Astrocyte (in vitro differentiated cells and primary cell): ENCODE measurements around the gene FILIP1L. TPM values are rescaled to one million over a fixed set of nuclear protein-coding genes. Genes with fewer than 3 reads are reported as not detected.

ENCODE experiments used
- DNase-seq: peaks from one replicate; pipeline ENCODE4 v3.0.0-alpha.2; 2010; ENCODE audit warnings: low read depth
- FAIRE-seq: peaks from 2 replicates; lab custom pipeline; 2011; peaks lifted over from hg19 to GRCh38; lab: Jason Lieb, UNC
- H2AFZ ChIP-seq: 2 replicates; pipeline ENCODE4 v1.6.0; 2012; ENCODE audit warnings: low read depth, low read length, inconsistent platforms
- H3K27ac ChIP-seq: 2 replicates; pipeline ENCODE4 v1.5.1; 2011; ENCODE audit warnings: low read depth, low read length, inconsistent platforms
- H3K27me3 ChIP-seq: 2 replicates; pipeline ENCODE4 v1.6.0; 2011; ENCODE audit warnings: low read length, inconsistent platforms; ENCODE audit not compliant: insufficient read depth
- H3K36me3 ChIP-seq: 2 replicates; pipeline ENCODE4 v1.5.1; 2011; ENCODE audit warnings: low read length, inconsistent platforms; ENCODE audit not compliant: insufficient read depth
- H3K4me1 ChIP-seq: 2 replicates; pipeline ENCODE4 v1.5.1; 2011; ENCODE audit warnings: low read length, inconsistent platforms; ENCODE audit not compliant: insufficient read depth
- H3K4me2 ChIP-seq: 2 replicates; pipeline ENCODE4 v1.6.0; 2012; ENCODE audit warnings: low read length, inconsistent platforms
- H3K4me3 ChIP-seq: 2 replicates; pipeline ENCODE4 v1.5.1; 2011; ENCODE audit warnings: low read depth, mild to moderate bottlenecking, low read length, inconsistent platforms; ENCODE audit not compliant: insufficient read depth
- H3K79me2 ChIP-seq: 2 replicates; pipeline ENCODE4 v1.6.0; 2012; ENCODE audit warnings: mild to moderate bottlenecking, low read length, inconsistent platforms; ENCODE audit not compliant: insufficient read depth
- H3K9ac ChIP-seq: 2 replicates; pipeline ENCODE4 v1.6.0; 2012; ENCODE audit warnings: mild to moderate bottlenecking, low read length, inconsistent platforms
- H3K9me3 ChIP-seq: 2 replicates; pipeline ENCODE4 v1.5.1; 2012; ENCODE audit warnings: low read depth, mild to moderate bottlenecking, low read length, inconsistent platforms; ENCODE audit not compliant: insufficient read depth
- H4K20me1 ChIP-seq: 2 replicates; pipeline ENCODE4 v1.6.0; 2012; ENCODE audit warnings: low read length, inconsistent platforms; ENCODE audit not compliant: insufficient read depth
- H3K27ac Mint-ChIP-seq: one replicate; pipeline ENCODE4 v1.8.0; 2021; ENCODE audit warnings: mild to moderate bottlenecking, mixed read lengths; ENCODE audit not compliant: unreplicated experiment
- H3K27me3 Mint-ChIP-seq: one replicate; pipeline ENCODE4 v1.8.0; 2021; ENCODE audit warnings: low read depth, mixed read lengths; ENCODE audit not compliant: unreplicated experiment
- H3K36me3 Mint-ChIP-seq: one replicate; pipeline ENCODE4 v1.8.0; 2021; ENCODE audit warnings: low read depth, mixed read lengths; ENCODE audit not compliant: unreplicated experiment
- H3K4me1 Mint-ChIP-seq: one replicate; pipeline ENCODE4 v1.8.0; 2021; ENCODE audit warnings: low read depth, mixed read lengths; ENCODE audit not compliant: unreplicated experiment
- H3K4me3 Mint-ChIP-seq: one replicate; pipeline ENCODE4 v1.8.0; 2021; ENCODE audit warnings: mild to moderate bottlenecking, moderate library complexity, mixed read lengths; ENCODE audit not compliant: unreplicated experiment
- H3K9me3 Mint-ChIP-seq: one replicate; pipeline ENCODE4 v1.8.0; 2021; ENCODE audit warnings: mild to moderate bottlenecking, mixed read lengths; ENCODE audit not compliant: unreplicated experiment
- EZH2 ChIP-seq: IDR thresholded peaks from 2 replicates; pipeline ENCODE4 v1.6.1; 2012; ENCODE audit warnings: mild to moderate bottlenecking, low read length, inconsistent platforms; ENCODE audit not compliant: insufficient read depth
- total RNA-seq: library from RNA; stranded (reverse); gene quantifications from 2 replicates; pipeline ENCODE4 v1.2.1, GENCODE V29; 2021
- TF ChIP-seq, protein P1 (sequence below): IDR thresholded peaks from 2 replicates; pipeline ENCODE4 v1.5.1; 2011; ENCODE audit warnings: low read depth, mild to moderate bottlenecking, inconsistent platforms, low read length, moderate library complexity; ENCODE audit not compliant: insufficient read depth

The FILIP1L gene
- total RNA-seq, 1 donor from 2014 or later: 209 TPM

DNA sequence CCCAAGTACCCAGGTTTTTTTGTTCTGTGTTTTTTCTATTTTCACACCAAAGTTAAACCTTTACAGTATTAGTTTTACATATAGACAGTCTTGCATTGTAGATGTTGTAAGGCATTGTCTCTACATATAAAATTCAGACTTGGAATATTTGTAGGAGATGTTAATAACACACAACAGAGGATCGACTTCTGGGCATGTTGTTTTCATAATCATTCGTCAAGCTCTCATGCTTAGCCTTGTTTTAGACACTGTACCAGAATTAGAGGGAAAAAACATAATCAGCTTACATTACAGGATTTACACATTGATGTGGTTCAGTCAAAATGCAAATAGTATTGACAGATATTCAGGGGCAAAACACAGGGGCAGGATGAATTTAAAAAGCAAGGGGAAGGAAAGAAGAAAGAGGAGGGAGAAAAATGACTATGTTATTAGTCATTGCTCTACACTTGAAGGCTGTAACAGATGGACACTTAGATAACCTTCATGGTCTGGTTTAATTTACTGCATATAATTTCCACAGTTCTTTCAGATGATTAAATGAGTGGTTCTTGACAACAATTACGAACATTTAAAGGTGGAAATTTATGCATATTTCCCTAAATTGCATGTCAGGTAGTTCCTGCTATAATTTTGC lies 289.2 kb downstream of the FILIP1L start:
- Histone ChIP-seq H3K4me2 (peak overlapping the region; percentile 56), H2AFZ (no peak overlapping the region), H3K9me3 (no peaks in the 10 kb centered on the region), H3K27me3 (no peaks in the 10 kb centered on the region), H3K27ac (no peak overlapping the region), H3K9ac (no peak overlapping the region), H3K36me3 (no peaks in the 10 kb centered on the region), H3K4me3 (no peak overlapping the region), H4K20me1 (peaks cover 8% of the 10 kb centered on the region), H3K4me1 (peaks cover 7% of the 10 kb centered on the region), H3K79me2 (peaks cover 60% of the 10 kb centered on the region)
- Mint-ChIP-seq H3K27me3 (no peaks in the 10 kb centered on the region), H3K36me3 (peaks cover 5% of the 10 kb centered on the region), H3K4me3 (no peak overlapping the region), H3K4me1 (peaks cover 21% of the 10 kb centered on the region), H3K27ac (peak overlapping the region; percentile 7), H3K9me3 (no peaks in the 10 kb centered on the region)
- TF ChIP-seq, protein P1, sequence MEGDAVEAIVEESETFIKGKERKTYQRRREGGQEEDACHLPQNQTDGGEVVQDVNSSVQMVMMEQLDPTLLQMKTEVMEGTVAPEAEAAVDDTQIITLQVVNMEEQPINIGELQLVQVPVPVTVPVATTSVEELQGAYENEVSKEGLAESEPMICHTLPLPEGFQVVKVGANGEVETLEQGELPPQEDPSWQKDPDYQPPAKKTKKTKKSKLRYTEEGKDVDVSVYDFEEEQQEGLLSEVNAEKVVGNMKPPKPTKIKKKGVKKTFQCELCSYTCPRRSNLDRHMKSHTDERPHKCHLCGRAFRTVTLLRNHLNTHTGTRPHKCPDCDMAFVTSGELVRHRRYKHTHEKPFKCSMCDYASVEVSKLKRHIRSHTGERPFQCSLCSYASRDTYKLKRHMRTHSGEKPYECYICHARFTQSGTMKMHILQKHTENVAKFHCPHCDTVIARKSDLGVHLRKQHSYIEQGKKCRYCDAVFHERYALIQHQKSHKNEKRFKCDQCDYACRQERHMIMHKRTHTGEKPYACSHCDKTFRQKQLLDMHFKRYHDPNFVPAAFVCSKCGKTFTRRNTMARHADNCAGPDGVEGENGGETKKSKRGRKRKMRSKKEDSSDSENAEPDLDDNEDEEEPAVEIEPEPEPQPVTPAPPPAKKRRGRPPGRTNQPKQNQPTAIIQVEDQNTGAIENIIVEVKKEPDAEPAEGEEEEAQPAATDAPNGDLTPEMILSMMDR: no peak
- TF ChIP-seq EZH2: no peak
- peak; percentile 55 for DNase-seq
- FAIRE-seq: peak; percentile 70

DNA sequence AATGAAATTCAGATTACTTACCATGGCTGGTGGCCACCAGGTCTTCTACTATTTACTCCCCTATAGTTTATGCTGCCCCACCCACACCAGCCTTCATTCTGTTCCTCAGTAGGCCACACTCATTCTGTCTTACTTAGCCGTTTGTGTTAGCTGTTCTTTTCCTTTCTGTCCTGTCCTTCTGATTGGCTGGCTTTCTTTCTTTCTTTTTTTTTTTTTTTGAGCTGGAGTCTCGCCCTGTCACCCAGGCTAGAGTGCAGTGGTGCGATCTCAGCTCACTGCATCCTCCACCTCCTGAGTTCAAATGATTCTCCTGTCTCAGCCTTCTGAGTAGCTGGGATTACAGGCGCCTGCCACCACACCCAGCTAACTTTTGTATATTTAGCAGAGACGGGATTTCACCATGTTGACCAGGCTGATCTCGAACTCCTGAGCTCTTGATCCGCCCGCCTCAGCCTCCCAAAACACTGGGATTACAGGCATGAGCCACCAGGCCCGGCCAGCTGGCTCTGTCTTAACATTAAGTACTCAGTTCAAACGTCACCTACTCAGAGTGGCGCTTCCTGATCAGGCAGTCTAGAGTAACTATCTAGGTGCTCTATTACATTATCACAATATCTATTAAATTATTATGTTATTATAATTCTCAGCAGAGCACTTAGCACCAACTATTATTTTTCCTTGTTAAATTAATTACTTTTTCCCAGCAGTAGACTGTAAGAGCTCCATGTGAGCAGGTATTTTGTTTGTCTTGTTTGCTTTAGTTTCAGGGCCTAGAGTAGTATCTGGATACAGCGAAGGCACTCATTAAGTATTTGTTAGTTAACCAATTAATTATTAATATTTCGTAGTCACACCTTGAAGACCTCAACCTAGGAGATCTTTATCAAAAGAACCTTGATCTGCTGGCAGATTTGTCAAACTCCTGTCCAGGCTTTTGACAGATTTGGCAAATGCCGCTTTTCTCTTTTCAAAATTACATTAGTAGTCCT lies 290.3 kb downstream of the FILIP1L start:
- Mint-ChIP-seq H3K36me3 (peaks cover 5% of the 10 kb centered on the region), H3K27ac (peak overlapping the region; percentile 76), H3K27me3 (no peaks in the 10 kb centered on the region), H3K4me1 (peaks cover 22% of the 10 kb centered on the region), H3K9me3 (no peaks in the 10 kb centered on the region), H3K4me3 (no peak overlapping the region)
- peaks cover 8% of the 10 kb centered on the region for H4K20me1 ChIP-seq
- H3K4me3 ChIP-seq: no peak overlapping the region
- H3K4me1 ChIP-seq: peaks cover 7% of the 10 kb centered on the region
- no peak for TF ChIP-seq EZH2
- TF ChIP-seq, protein P1: no peak
- no peaks in the 10 kb centered on the region for H3K27me3 ChIP-seq
- peaks cover 57% of the 10 kb centered on the region for H3K79me2 ChIP-seq
- H2AFZ ChIP-seq: no peak overlapping the region
- DNase-seq (no peak), FAIRE-seq (no peak)
- no peaks in the 10 kb centered on the region for H3K9me3 ChIP-seq
- no peaks in the 10 kb centered on the region for H3K36me3 ChIP-seq
- H3K9ac ChIP-seq: no peak overlapping the region
- H3K4me2 ChIP-seq: no peak overlapping the region
- H3K27ac ChIP-seq: no peak overlapping the region
